Natural killer cell treated with Interleukin-12 subunit alpha and Interleukin-12 subunit beta and Interleukin-15 and Interleukin-18, amount 100 ng/mL, for 72 hours (primary cell): ENCODE data around the gene APOBEC4. TPM values are rescaled to one million over a fixed set of nuclear protein-coding genes. Genes with fewer than 3 reads are reported as not detected.

Experiments used
- ATAC-seq, 2 donors: fragments of 150-1000 bp; cut with Tn5 transposase in 1 of 2; sonication (Bioruptor Pico), chemical (Tn5 transposase) in 1 of 2; 2 replicates each; pipeline ENCODE4 v1.10.0; 2021
- DNase-seq: peaks from one replicate; pipeline ENCODE4 v3.0.0; 2022; ENCODE audit warnings: low spot score
- H3K27ac Mint-ChIP-seq, 2 donors: 1 replicate in 1 of 2; 2 replicates in 1 of 2; pipeline ENCODE4 v1.8.0; 2022; ENCODE audit warnings: mixed read lengths in 2 of 2, mild to moderate bottlenecking in 1 of 2, moderate library complexity in 1 of 2
- H3K27me3 Mint-ChIP-seq, 2 donors: 1 replicate in 1 of 2; 2 replicates in 1 of 2; pipeline ENCODE4 v1.8.0; 2022; ENCODE audit warnings: mixed read lengths in 2 of 2
- H3K36me3 Mint-ChIP-seq: one replicate; pipeline ENCODE4 v1.8.0; 2022; ENCODE audit warnings: mixed read lengths
- H3K4me1 Mint-ChIP-seq, 2 donors: 1 replicate in 1 of 2; 2 replicates in 1 of 2; pipeline ENCODE4 v1.8.0; 2022; ENCODE audit warnings: low read depth in 2 of 2, mixed read lengths in 2 of 2, mild to moderate bottlenecking in 1 of 2
- H3K4me3 Mint-ChIP-seq: one replicate; pipeline ENCODE4 v1.8.0; 2022; ENCODE audit warnings: mixed read lengths
- H3K9me3 Mint-ChIP-seq: 2 replicates; pipeline ENCODE4 v1.8.0; 2022; ENCODE audit warnings: mixed read lengths
- total RNA-seq, 2 donors: library from RNA; stranded (reverse); gene quantifications; one replicate each; pipeline ENCODE4 v1.2.3, GENCODE V29; 2022

The APOBEC4 gene, protein sequence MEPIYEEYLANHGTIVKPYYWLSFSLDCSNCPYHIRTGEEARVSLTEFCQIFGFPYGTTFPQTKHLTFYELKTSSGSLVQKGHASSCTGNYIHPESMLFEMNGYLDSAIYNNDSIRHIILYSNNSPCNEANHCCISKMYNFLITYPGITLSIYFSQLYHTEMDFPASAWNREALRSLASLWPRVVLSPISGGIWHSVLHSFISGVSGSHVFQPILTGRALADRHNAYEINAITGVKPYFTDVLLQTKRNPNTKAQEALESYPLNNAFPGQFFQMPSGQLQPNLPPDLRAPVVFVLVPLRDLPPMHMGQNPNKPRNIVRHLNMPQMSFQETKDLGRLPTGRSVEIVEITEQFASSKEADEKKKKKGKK
- total RNA-seq, result not detected

DNA sequence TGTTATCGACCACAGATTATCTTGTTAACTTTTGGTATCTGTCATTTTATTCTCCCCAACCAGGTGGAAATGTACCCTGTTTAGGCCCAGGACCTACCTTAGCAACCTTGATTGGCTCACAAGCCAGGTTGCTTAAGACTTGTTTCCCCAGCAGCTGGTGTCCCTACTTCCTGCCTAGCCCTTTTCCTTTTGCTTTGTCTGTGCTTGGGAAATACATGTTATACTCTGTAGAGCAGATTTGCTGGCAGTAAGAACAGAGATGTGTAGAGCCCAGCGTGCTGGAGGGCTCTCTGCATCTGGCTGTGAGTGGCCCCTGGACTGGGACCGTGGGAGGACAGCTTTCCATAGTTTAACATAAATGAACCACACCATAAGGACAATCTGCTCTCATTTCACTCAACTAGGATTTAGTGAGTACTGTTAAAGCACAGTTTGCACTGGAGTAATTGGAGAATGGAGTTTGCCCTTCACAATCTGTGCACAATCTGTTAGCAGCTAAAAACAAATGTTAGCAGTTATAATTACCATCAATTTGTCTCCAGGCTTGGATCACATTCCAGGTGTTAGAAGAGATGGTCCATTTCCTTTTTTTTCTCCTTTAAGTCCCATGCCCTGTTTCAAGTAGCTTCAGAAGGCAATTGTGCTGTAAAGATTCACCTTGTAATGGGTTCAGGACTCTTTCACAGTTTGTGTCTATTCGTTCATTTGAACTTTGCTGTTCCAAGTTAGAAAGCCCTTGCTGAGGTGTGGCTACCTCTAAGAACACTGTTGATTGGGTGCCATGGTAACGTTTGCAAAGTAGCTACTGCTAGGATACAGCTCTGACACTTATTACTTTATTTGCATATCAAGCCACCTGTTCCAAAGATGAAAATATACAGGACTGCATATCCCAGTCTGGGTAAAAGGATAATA, at the start of gene APOBEC4:
Gene APOBEC4, minus strand, starts transcription at position 770 of the 915 bp plus-strand sequence. CDS start 4,535 bp downstream, outside the sequence.
- peak within 1 kb of the TSS; percentile 85 for H3K4me3 Mint-ChIP-seq
- H3K4me1 Mint-ChIP-seq, result peaks cover 31 to 37% of the 10 kb centered on the region in 2 donors
- peaks cover 2% of the 10 kb centered on the region for H3K9me3 Mint-ChIP-seq
- H3K27me3 Mint-ChIP-seq, result peaks cover 7 to 11% of the 10 kb centered on the region in 2 donors
- H3K36me3 Mint-ChIP-seq, result no peaks in the 10 kb centered on the region
- DNase-seq, result no peak
- H3K27ac Mint-ChIP-seq, result peak within 1 kb of the TSS; percentile 95 to 98
- ATAC-seq, result peak; percentile 64 to 85

DNA sequence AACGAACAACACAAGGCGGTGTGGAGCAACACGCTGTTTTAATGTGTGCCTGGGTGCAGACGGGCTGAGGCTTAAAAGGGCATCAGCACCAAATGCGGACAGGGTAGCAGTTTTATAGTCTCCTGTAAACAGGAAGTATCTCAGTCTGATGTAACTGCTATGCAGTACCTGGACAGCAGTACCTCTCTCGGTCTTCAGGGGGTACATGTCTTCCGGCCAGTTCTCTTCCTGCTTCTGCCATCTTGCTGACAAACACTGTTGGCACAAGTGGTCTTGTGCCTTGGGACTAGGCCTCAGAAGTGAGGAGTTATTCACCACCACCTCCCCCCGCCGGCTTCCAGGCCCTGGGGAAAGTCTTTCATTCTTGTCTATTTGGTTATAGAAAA, 49.7 kb upstream of the APOBEC4 start:
- no peaks in the 10 kb centered on the region for H3K36me3 Mint-ChIP-seq
- peaks cover 0 to 2% of the 10 kb centered on the region in 2 donors for H3K27me3 Mint-ChIP-seq
- no peak overlapping the region for H3K4me3 Mint-ChIP-seq
- no peak overlapping the region for H3K27ac Mint-ChIP-seq
- ATAC-seq (no peak), DNase-seq (no peak)
- H3K4me1 Mint-ChIP-seq, result no peaks in the 10 kb centered on the region
- H3K9me3 Mint-ChIP-seq, result no peaks in the 10 kb centered on the region

DNA sequence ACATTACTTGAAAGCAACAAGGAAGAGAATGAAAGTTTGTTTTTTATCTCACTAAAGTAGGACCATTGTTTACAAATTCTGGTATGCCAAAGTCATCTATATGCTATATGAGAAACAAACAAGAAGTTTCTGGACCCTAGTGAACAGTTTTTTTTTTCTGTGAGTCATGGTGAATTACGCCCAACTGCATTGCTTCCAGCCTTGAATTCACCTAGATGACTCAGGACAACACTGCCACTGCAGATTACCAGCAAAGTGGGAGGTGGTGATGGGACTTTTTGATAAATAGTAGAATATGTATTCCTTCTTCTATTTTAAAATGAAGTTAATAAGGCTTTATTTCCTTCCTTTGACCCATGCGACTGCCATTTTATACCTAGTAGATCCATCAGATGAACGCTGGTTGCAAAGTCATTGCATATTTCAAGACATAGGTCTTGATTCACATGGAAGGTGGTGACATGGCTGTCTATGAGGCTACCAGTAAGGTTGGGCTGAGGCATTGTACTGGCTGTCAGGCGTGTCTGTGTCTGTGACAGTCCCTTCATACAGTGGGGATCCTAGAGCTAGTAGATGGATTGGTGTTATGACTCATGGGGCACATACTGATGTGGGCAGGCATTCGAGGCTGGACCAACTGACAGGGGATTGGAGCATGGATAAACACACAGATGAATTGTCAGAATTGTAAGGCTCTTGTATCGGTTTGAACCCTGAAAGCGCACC, 49.1 kb upstream of the APOBEC4 start:
- H3K27me3 Mint-ChIP-seq, result peaks cover 0 to 2% of the 10 kb centered on the region in 2 donors
- no peak overlapping the region for H3K4me3 Mint-ChIP-seq
- no peaks in the 10 kb centered on the region for H3K4me1 Mint-ChIP-seq
- DNase-seq (no peak), ATAC-seq (no peak)
- no peak overlapping the region for H3K27ac Mint-ChIP-seq
- no peaks in the 10 kb centered on the region for H3K36me3 Mint-ChIP-seq
- no peaks in the 10 kb centered on the region for H3K9me3 Mint-ChIP-seq

DNA sequence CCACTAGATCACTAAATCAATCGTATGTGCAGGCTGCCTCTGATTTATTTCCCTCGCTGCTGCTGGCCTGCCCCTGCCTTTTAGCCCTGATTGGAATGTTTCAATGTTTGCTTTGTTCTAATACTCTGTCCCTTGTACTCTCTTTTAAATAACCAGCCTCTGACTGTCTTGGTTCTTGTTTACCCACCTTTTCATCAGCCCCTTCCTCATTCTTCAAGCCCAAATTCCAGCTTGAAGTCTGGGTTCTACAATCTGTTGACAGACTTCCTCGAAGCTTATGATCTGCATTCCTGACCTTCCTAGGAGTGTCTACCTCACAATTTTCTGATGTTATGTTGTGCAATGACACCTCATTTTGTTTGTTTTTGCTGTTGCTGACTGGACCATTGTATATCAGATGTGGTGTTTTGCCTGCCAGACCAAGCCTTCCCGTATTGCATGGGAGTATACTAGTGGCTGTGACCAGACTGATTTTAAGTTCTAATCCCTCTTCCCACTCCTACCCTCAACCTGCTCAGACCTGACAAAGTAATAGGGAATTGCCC, 46.6 kb upstream of the APOBEC4 start:
- DNase-seq (no peak), ATAC-seq (no peak)
- H3K4me1 Mint-ChIP-seq, result no peaks in the 10 kb centered on the region
- no peak overlapping the region for H3K4me3 Mint-ChIP-seq
- H3K9me3 Mint-ChIP-seq, result no peaks in the 10 kb centered on the region
- peaks cover 0 to 6% of the 10 kb centered on the region in 2 donors for H3K27me3 Mint-ChIP-seq
- no peak overlapping the region for H3K27ac Mint-ChIP-seq
- H3K36me3 Mint-ChIP-seq, result no peaks in the 10 kb centered on the region

DNA sequence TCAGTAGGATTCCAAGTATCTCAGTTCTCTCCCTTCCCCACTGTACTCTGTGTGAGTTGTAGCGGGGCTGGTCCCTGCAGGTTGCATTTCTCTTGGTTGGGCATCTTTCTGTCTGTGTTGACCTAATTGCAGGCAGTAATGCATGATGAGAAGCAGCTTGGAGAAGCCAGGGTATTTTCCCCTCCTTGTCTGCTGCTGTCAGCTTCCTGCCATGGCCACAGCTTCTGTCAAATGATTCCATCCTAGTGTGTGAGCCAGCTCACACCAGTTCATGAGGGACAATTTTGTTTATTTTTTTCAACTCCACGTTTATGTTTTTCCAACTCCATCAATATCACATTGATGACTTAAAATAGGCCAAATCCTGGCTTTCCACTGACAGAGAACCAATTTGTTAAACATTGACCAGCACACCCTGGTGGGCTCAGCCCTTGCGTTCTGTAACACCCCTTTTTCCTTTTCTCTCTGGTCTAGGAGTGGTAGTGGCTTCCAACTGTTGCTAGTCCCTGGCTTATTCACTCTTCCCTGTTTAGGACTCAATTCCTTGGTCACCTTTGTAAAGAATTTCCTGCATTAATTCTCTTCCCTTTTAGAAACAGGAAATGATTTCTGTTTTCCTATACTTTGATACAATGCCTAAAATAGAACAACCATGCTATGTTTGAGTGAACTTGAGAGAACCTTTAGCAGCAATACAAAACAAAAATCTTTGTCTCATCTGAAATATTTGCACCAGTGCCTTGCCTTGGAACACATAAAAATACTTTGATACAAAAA, 44.9 kb upstream of the APOBEC4 start:
- no peaks in the 10 kb centered on the region for H3K9me3 Mint-ChIP-seq
- ATAC-seq (no peak), DNase-seq (no peak)
- H3K4me1 Mint-ChIP-seq, result no peaks in the 10 kb centered on the region
- no peak overlapping the region for H3K27ac Mint-ChIP-seq
- H3K4me3 Mint-ChIP-seq, result no peak overlapping the region
- H3K27me3 Mint-ChIP-seq, result peaks cover 0 to 6% of the 10 kb centered on the region in 2 donors
- no peaks in the 10 kb centered on the region for H3K36me3 Mint-ChIP-seq

DNA sequence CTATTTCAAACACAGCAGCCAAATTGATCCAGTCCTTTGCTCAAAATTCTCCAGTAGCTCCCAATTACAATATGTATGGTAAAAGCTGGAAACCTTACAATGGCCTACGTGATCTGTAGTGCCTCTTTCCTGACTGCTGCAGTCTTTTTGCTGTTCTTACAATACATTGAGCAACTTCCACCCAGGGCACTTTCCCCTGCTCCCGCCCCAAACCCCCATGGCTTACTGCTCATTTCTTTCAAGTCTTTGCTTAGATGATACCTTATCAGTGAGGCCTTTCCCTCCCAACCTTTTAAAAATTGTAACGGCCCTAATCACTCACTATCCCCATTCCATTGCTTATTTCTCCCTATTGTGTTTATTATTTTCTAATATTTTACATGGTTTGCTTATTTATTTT, 43.9 kb upstream of the APOBEC4 start:
- no peak overlapping the region for H3K4me3 Mint-ChIP-seq
- peaks cover 0 to 9% of the 10 kb centered on the region in 2 donors for H3K27me3 Mint-ChIP-seq
- no peak overlapping the region for H3K27ac Mint-ChIP-seq
- H3K4me1 Mint-ChIP-seq, result no peaks in the 10 kb centered on the region
- H3K36me3 Mint-ChIP-seq, result no peaks in the 10 kb centered on the region
- H3K9me3 Mint-ChIP-seq, result no peaks in the 10 kb centered on the region
- ATAC-seq (no peak), DNase-seq (no peak)

DNA sequence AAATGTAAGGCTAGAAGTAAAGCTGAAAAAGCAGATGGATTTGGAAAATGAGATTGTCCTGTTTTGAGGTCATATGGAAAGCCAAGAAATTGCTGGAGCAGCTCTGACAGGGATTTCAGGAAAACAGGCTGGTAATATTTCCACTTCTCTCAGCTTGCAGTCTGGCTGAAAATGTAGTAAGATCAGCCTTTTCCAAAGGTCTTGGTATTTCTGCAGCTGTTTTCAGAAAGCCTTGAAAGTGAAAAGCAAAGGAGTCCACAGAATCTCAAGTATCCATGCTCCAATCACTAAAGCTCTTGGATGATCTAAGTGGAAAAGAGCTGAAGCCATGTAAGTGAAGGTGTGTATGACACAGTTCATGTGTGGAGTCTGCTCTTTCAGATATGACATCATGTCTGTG, 41.6 kb upstream of the APOBEC4 start:
- DNase-seq (no peak), ATAC-seq (no peak)
- Mint-ChIP-seq H3K4me3 (no peak overlapping the region), H3K4me1 (peaks cover 0 to 4% of the 10 kb centered on the region in 2 donors), H3K9me3 (no peaks in the 10 kb centered on the region), H3K36me3 (no peaks in the 10 kb centered on the region), H3K27ac (no peak overlapping the region), H3K27me3 (peaks cover 6 to 13% of the 10 kb centered on the region in 2 donors)

DNA sequence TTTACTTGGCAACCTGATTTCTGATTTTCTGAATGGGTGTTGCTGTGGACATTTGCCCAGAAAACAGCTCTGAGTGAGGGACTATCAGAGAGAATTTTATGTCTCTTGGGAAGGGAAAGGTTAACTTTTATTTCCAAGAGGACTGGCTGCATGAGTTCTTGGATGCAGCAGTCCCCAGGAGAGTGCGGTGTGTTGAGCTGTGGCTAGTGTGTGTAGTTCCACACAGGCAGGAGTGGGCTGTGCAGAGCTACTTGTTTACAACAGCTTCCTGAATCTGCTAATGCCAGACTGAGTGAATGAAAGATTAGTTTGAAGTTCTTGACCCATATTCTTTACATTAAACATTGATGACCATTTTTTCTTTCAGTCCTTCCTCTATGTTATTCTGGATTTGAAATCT, 41.0 kb upstream of the APOBEC4 start:
- ATAC-seq, result no peak
- peaks cover 10 to 15% of the 10 kb centered on the region in 2 donors for H3K27me3 Mint-ChIP-seq
- H3K27ac Mint-ChIP-seq, result no peak overlapping the region
- no peaks in the 10 kb centered on the region for H3K9me3 Mint-ChIP-seq
- peaks cover 0 to 6% of the 10 kb centered on the region in 2 donors for H3K4me1 Mint-ChIP-seq
- no peak overlapping the region for H3K4me3 Mint-ChIP-seq
- DNase-seq, result no peak
- no peaks in the 10 kb centered on the region for H3K36me3 Mint-ChIP-seq

DNA sequence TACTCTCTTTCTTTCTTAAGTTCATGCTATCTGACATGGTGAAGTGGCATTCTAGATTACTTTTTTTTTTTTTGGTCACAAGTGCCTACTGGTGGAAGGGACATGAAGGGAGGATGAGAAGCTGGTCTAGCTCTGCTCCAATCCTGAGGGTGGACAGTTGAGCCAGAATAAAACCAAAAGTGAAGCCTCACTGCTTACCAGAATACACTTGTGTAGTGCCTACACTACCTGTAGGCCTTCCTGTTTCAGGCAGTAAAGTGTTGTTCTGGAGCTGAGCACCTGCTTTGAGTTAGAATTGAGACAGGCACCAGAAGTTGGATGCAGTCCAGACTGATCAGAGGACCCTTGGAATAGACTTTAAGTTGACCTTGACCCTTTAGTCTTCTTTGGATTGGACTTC, 40.4 kb upstream of the APOBEC4 start:
- ATAC-seq (no peak), DNase-seq (no peak)
- Mint-ChIP-seq H3K4me3 (no peak overlapping the region), H3K9me3 (no peaks in the 10 kb centered on the region), H3K27ac (no peak overlapping the region), H3K27me3 (peaks cover 10 to 15% of the 10 kb centered on the region in 2 donors), H3K4me1 (peaks cover 0 to 6% of the 10 kb centered on the region in 2 donors), H3K36me3 (no peaks in the 10 kb centered on the region)

DNA sequence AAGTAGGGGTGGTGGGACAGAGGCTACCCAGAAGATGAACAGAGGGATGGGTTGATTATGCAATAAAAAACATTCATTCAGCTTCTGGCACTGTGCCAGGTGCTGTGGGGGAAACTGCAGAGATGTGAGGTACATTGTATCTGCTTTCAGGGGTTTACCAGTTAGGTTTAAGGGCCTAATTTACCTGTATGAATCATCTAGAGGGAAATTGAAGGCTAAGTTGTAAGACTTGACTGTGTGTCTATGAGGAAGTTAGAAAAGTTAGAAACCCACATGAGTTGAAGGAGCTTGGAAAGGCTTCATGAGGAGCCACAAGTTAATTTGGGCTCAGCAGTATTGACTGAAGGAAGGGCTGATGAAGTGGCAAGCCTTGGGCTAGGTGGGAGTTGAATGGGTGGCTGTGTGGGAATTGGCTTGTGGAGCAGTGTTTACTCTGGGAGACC, 36.7 kb upstream of the APOBEC4 start:
- Mint-ChIP-seq H3K36me3 (no peaks in the 10 kb centered on the region), H3K4me3 (no peak overlapping the region), H3K27me3 (peaks cover 14 to 19% of the 10 kb centered on the region in 2 donors), H3K27ac (no peak overlapping the region), H3K4me1 (peaks cover 0 to 6% of the 10 kb centered on the region in 2 donors), H3K9me3 (no peaks in the 10 kb centered on the region)
- ATAC-seq, result no peak
- DNase-seq, result no peak

DNA sequence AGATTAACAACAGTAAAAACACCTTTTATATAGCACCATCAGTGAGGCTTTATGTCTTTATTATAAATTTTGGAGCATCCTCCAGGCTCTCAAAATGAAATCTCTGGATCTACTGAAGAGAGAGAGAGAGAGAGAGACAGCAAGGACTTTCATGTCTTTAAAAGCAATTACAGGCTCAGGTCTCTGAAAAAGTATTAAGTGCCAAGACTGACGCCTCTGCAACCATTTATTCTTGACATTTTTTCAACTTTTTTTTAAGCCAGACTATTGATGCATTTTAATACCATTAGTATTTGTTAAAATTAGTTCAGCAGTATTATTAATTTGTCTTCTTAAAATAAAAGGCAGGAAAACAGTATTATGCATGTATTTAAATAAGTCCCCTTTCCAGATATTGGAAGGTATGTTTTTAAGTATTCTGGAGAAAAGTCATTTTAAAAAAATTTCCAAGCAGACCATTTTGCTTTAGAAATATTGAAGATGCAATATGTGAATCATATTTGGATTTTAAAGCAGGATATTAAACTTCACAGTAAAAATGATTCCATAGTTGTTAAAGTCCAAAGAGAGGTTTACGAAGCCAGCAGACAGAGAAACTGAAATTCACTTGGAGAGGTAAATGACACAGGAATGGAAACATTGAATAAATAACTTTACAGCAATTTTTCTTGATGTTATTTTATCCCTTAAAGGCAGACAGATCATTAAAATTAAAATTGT, 35.4 kb upstream of the APOBEC4 start:
- no peaks in the 10 kb centered on the region for H3K9me3 Mint-ChIP-seq
- ATAC-seq, result no peak
- H3K36me3 Mint-ChIP-seq, result no peaks in the 10 kb centered on the region
- no peak overlapping the region for H3K4me3 Mint-ChIP-seq
- no peak for DNase-seq
- H3K27ac Mint-ChIP-seq, result no peak overlapping the region
- H3K4me1 Mint-ChIP-seq, result peaks cover 0 to 6% of the 10 kb centered on the region in 2 donors
- H3K27me3 Mint-ChIP-seq, result peaks cover 19 to 25% of the 10 kb centered on the region in 2 donors

DNA sequence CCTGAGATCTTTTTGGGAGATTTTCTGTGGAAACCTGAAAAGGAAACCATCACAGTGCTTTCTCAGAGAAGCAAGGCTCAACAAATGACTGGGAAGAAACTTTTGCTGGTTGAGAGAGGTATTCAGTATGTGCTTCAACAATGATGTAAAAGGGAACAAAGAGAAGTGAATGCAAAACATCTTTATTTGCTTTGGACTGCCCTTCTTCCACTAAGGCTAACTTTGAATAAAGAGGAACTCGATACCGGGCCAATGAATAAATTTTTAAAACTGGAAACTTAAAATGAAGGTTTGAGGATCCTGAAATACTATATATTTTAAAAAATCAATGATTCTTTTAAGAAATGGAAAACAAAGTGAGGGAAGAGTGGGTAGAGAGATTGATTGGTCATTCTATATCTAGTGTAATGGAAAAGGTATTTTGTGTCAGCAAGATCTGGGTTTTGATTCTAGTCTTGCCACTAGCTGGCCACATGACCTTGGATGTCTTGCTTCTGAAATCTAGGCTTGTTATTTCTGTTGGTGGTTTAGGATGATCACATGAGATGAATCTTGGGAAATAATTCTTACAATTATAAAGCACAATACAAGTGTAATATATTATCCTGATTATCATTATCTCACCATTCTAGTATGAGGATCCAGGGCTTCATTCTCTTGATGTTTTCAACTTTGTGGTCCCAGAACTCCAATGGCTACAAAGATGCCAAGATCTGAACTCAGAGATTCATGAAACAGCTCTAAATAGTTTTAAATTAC, 34.6 kb upstream of the APOBEC4 start:
- no peak for ATAC-seq
- DNase-seq, result no peak
- H3K9me3 Mint-ChIP-seq, result no peaks in the 10 kb centered on the region
- peaks cover 0 to 6% of the 10 kb centered on the region in 2 donors for H3K4me1 Mint-ChIP-seq
- no peaks in the 10 kb centered on the region for H3K36me3 Mint-ChIP-seq
- H3K27ac Mint-ChIP-seq, result no peak overlapping the region
- no peak overlapping the region for H3K4me3 Mint-ChIP-seq
- H3K27me3 Mint-ChIP-seq, result peaks cover 23 to 32% of the 10 kb centered on the region in 2 donors
